D721Med (cell line): Measurements from ENCODE around the gene OR1F1.

ENCODE experiments used
- DNase-seq: peaks from one replicate; pipeline ENCODE4 v3.0.0; 2011; ENCODE audit warnings: low spot score; ENCODE audit not compliant: insufficient read length
- FAIRE-seq: peaks from 2 replicates; lab custom pipeline; 2011; peaks lifted over from hg19 to GRCh38; lab: Jason Lieb, UNC
- TF ChIP-seq, protein P1 (sequence below): IDR thresholded peaks from 2 replicates; pipeline ENCODE4 v1.5.1; 2012; ENCODE audit warnings: mild to moderate bottlenecking, control low read depth; ENCODE audit not compliant: insufficient read depth; ENCODE audit errors: missing control alignments

OR1F1 gene

DNA sequence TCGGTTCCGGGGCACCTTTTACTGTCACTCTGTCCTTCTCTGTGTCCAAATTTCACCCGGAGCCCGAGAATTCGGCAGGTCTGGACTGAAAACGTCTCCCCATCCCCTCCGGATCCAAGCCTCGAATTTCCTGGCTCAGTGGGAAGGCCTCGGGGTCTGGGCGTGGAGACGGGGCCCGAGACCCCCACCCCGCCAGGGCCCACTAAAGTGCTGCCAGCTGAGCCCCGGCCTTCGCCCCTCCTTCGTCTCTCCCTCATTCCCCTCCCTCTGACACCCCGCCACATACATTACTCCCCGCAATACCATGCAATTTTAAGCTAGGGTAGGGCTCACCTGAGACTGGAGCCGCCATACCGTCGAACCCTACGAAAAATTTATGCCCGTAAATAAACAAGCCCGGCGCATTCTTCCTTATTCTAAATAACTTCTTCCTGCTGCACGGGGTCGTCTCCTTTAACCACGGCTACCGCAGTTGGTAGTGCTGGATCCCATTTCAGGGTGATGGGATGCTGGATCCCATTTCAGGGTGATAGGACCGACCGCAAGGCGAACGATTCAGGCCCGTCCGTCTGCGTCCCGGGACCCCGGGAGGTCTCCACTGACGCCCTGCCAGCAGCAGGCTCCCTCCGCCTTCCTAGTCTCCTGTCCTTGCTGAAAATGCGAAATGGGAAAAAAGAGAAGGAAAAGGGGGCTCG is 4.4 kb upstream of the OR1F1 start:
- TF ChIP-seq, protein P1, sequence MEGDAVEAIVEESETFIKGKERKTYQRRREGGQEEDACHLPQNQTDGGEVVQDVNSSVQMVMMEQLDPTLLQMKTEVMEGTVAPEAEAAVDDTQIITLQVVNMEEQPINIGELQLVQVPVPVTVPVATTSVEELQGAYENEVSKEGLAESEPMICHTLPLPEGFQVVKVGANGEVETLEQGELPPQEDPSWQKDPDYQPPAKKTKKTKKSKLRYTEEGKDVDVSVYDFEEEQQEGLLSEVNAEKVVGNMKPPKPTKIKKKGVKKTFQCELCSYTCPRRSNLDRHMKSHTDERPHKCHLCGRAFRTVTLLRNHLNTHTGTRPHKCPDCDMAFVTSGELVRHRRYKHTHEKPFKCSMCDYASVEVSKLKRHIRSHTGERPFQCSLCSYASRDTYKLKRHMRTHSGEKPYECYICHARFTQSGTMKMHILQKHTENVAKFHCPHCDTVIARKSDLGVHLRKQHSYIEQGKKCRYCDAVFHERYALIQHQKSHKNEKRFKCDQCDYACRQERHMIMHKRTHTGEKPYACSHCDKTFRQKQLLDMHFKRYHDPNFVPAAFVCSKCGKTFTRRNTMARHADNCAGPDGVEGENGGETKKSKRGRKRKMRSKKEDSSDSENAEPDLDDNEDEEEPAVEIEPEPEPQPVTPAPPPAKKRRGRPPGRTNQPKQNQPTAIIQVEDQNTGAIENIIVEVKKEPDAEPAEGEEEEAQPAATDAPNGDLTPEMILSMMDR = no peak

DNA sequence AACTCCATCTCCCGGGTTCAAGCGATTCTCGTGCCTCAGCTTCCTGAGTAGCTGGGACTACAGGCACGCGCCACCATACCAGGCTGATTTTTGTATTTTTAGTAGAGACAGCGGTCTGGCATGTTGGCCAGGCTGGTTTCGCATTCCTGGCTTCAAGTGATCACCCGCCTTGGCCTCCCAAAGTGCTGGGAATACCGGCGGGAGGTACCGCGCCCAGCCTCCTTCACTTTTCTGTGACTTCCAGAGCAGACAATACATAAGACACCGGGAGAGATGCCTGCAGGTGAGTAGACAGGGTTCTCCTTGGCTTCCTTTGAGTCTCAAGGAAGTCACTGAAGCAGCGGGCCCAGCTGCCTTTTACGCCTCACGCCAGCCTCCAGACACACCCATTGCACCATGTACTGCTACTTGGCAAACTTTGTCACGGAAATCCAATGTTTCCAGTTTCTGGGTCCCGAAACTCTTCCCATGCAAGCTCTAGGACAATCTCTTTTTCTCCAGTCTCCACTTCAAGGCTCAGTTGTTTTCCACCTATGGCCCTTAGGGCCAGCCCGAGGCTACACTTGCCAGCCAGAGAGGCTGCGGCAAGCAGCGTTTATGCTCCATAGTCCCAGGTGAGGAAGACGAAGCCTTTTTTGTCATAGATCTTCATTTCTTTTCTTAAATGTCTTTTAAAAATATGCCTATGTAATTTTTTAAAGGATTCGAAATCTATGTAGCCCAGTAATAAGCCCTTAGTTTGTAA is 886 bp upstream of the OR1F1 start:
- no peak for FAIRE-seq
- no peak for DNase-seq
- TF ChIP-seq, protein P1 = no peak

More for the DNA sequence above, 4.4 kb upstream of the OR1F1 start:
- FAIRE-seq (no peak), DNase-seq (no peak)

- no peak for FAIRE-seq
- DNase-seq = no peak
- TF ChIP-seq, protein P1 = no peak
These were observed 596 bp downstream of the OR1F1 start for GRCh38 chr16:3188675-3188924.

DNA sequence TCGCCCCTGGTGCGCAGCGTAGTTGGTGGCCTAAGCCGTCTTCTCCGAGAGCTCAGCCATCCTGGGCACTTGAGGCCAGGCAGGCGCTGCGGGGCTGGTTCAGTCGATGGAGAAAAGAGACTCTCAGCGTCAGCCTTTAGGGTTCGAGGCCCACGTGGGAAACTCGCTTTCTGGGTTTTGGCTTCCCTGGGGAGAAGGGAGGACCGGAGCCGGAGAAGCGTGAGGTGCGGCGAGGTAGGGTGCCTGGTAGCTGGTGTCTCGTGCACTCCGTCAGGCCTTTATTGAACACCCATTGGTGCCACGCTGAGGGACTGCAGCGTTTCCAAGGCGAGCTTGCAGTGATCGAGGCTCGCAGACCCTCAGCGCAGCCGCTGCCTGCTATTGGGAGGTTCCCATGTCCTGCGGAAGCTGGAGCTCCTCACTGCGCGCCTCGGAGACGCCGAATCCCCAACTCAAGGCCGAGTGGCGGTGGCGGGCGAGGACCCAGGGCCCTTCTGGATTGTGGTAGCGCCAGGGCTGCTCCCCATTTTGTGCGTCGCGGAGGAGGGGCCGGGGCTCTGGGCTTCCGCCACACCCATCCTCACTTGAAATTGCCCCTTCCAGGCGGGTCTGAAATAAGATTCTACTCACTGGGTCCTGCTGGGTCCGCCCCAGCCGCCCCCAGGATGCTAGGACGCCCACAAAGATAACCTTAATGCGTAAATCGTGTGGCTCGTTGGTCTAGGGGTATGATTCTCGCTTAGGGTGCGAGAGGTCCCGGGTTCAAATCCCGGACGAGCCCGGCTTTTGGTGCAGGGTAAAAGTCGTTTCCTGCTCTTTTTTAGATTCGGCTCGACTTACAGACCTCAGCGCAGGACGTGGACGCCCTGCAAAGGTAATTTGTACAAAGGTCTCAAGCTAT is 1.2 kb downstream of the OR1F1 start:
- no peak for DNase-seq
- TF ChIP-seq, protein P1 = no peak
- no peak for FAIRE-seq

DNA sequence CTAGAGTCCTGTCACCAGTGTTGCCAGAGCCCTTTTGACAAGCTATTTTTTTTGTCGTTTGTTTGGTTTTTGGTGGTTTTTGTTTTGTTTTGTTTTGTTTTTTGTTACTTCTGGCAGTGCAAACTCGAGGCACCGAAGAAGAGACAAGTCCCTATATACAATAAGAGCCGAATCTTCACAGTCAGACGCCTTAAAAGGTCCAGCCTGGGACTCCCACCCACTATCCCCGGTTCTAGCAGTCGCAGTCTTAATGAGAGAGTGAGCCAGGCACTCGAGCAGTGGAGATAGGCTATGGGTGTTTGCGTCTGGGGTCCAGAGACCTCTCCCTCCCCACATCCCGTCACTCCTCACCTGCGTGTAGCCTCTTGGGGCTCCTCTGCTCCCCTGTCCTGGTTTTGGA is 1.9 kb downstream of the OR1F1 start:
- FAIRE-seq (no peak), DNase-seq (no peak)
- TF ChIP-seq, protein P1 = no peak

DNA sequence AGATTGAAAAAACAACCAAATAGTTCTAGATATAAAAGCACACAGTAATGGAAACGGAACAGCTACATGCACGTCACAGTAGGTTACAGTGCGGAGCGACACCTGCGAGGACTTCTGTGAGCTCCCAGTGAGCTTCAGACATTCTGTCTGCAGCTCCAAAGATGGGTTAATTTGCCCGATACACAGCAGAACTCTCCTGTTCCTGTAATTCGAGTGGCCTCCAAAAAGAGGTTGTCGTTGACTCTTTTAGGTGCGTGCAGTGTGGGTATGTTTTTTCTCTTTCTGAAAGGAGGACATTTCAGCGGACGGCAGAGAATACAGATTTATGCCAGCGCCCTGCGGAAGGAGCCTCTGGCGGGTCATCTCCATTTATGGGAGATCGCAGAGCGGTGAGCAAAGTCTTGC is 2.9 kb downstream of the OR1F1 start:
- DNase-seq (no peak), FAIRE-seq (no peak)
- TF ChIP-seq, protein P1 = no peak
